Activated T-helper 17 cell treated with anti-CD3 and anti-CD28 coated beads, Interleukin-2, amount 50 U/mL, for 72 hours (primary cell): Measurements from ENCODE around the gene RMND1. TPM values are rescaled to one million over a fixed set of nuclear protein-coding genes. Genes with fewer than 3 reads are reported as not detected.

ENCODE experiments used
- ATAC-seq: fragments of 150-1000 bp; cut with Tn5 transposase; replicated peaks from 2 replicates; pipeline ENCODE4 v1.10.0; 2021; ENCODE audit warnings: mild to moderate bottlenecking, moderate library complexity
- H3K27ac Mint-ChIP-seq: one replicate; pipeline ENCODE4 v1.8.0; 2022; ENCODE audit warnings: mixed read lengths
- H3K27me3 Mint-ChIP-seq: one replicate; pipeline ENCODE4 v1.8.0; 2022; ENCODE audit warnings: mixed read lengths
- H3K36me3 Mint-ChIP-seq: one replicate; pipeline ENCODE4 v1.8.0; 2022; ENCODE audit warnings: low read depth, mild to moderate bottlenecking, mixed read lengths
- H3K4me1 Mint-ChIP-seq: one replicate; pipeline ENCODE4 v1.8.0; 2022; ENCODE audit warnings: mixed read lengths
- H3K4me3 Mint-ChIP-seq: one replicate; pipeline ENCODE4 v1.8.0; 2022; ENCODE audit warnings: mild to moderate bottlenecking, mixed read lengths
- H3K9me3 Mint-ChIP-seq: one replicate; pipeline ENCODE4 v1.8.0; 2022; ENCODE audit warnings: mixed read lengths
- total RNA-seq, 2 donors: library from RNA; stranded (reverse); gene quantifications; one replicate each; pipeline ENCODE4 v1.2.3, GENCODE V29; 2022

RMND1 gene, protein sequence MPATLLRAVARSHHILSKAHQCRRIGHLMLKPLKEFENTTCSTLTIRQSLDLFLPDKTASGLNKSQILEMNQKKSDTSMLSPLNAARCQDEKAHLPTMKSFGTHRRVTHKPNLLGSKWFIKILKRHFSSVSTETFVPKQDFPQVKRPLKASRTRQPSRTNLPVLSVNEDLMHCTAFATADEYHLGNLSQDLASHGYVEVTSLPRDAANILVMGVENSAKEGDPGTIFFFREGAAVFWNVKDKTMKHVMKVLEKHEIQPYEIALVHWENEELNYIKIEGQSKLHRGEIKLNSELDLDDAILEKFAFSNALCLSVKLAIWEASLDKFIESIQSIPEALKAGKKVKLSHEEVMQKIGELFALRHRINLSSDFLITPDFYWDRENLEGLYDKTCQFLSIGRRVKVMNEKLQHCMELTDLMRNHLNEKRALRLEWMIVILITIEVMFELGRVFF
- total RNA-seq: 10 to 100 TPM; 22.2 to 23.9 TPM

GRCh38 chr6:151451950-151452749, at the start of gene RMND1:
Gene RMND1, minus strand, starts transcription at chr6:151452126. Its CDS starts 6,315 bp downstream, at chr6:151445811.
- Mint-ChIP-seq H3K27me3 (no peaks in the 10 kb centered on the region), H3K27ac (peak within 1 kb of the TSS; percentile 97), H3K9me3 (no peaks in the 10 kb centered on the region), H3K4me1 (peaks cover 7% of the 10 kb centered on the region), H3K4me3 (peak within 1 kb of the TSS; percentile 99), H3K36me3 (peaks cover 17% of the 10 kb centered on the region)
- ATAC-seq: peak; percentile 98

- Mint-ChIP-seq H3K9me3 (no peaks in the 10 kb centered on the region), H3K36me3 (no peaks in the 10 kb centered on the region), H3K4me1 (peaks cover 7% of the 10 kb centered on the region), H3K27me3 (peaks cover 34% of the 10 kb centered on the region), H3K4me3 (no peak overlapping the region), H3K27ac (no peak overlapping the region)
- no peak for ATAC-seq
Measured at GRCh38 chr6:151499551-151499950, 47.6 kb upstream of the RMND1 start.

DNA sequence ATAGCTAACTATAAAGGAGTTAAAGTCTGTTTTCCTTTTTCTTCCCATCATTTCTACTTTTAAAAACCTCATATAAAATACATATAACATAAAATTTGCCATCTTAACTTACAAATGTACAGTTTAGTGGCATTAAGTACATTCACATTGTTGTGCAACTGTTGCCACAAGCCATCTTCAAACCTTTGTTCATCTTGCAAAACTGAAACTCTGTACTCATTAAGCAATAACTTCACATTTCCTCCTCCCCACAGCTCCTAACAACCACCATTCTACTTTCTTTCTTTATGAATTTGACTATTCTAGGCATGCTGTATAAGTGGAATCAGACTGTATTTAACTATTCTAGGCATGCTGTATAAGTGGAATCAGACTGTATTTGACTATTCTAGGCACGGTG, 46.4 kb upstream of the RMND1 start:
- H3K4me3 Mint-ChIP-seq: no peak overlapping the region
- ATAC-seq: peak; percentile 77
- H3K27me3 Mint-ChIP-seq: peaks cover 35% of the 10 kb centered on the region
- peaks cover 9% of the 10 kb centered on the region for H3K4me1 Mint-ChIP-seq
- H3K9me3 Mint-ChIP-seq: no peaks in the 10 kb centered on the region
- H3K27ac Mint-ChIP-seq: no peak overlapping the region
- no peaks in the 10 kb centered on the region for H3K36me3 Mint-ChIP-seq

DNA sequence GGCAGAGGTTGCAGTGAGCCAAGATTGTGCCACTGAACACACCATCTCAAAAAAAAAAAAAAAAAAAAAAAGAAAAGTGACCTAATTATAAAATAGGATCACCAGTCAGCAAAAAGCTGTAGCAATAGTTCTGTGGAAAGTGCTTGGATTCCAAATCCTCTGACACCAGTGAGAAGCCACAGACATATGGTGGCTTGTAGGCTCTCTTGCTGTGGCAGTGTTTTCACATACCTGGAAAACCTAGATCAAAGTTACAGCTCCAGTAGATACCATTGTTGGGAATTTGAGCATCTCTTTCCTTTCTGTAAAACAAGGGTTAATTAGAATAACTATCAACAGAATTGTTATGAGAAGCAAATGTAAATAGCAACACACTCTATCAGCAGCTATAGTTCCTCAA, 46.0 kb upstream of the RMND1 start:
- no peak for ATAC-seq
- H3K27me3 Mint-ChIP-seq: peaks cover 40% of the 10 kb centered on the region
- no peak overlapping the region for H3K27ac Mint-ChIP-seq
- H3K4me3 Mint-ChIP-seq: no peak overlapping the region
- no peaks in the 10 kb centered on the region for H3K9me3 Mint-ChIP-seq
- no peaks in the 10 kb centered on the region for H3K36me3 Mint-ChIP-seq
- H3K4me1 Mint-ChIP-seq: peaks cover 9% of the 10 kb centered on the region

DNA sequence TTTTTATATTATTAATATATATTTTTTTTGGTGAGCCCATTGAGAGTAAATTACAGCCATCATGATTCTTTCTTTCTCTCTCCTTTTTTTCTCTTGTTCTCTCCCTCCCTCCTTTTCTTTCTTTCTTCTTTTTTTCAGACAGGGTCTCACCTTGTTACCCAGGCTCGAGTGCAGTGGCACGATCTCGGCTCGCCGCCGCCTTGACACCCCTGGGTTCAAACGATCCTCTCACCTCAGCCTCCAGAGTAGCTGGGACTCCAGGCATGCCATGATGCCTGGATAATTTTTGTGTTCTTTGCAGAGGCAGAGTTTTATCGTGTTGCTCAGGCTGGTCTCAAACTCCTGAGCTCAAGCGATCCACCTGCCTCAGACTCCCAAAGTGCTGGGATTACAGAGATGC, 43.5 kb upstream of the RMND1 start:
- Mint-ChIP-seq H3K27ac (no peak overlapping the region), H3K4me1 (peaks cover 9% of the 10 kb centered on the region), H3K27me3 (peaks cover 46% of the 10 kb centered on the region), H3K4me3 (peak overlapping the region; percentile 73), H3K36me3 (no peaks in the 10 kb centered on the region), H3K9me3 (no peaks in the 10 kb centered on the region)
- ATAC-seq: no peak

GRCh38 chr6:151494936-151495320, 43.0 kb upstream of the RMND1 start:
- H3K9me3 Mint-ChIP-seq: no peaks in the 10 kb centered on the region
- H3K4me3 Mint-ChIP-seq: peak overlapping the region; percentile 73
- no peaks in the 10 kb centered on the region for H3K36me3 Mint-ChIP-seq
- peaks cover 43% of the 10 kb centered on the region for H3K27me3 Mint-ChIP-seq
- H3K27ac Mint-ChIP-seq: peak overlapping the region; percentile 30
- peaks cover 9% of the 10 kb centered on the region for H3K4me1 Mint-ChIP-seq
- ATAC-seq: no peak

DNA sequence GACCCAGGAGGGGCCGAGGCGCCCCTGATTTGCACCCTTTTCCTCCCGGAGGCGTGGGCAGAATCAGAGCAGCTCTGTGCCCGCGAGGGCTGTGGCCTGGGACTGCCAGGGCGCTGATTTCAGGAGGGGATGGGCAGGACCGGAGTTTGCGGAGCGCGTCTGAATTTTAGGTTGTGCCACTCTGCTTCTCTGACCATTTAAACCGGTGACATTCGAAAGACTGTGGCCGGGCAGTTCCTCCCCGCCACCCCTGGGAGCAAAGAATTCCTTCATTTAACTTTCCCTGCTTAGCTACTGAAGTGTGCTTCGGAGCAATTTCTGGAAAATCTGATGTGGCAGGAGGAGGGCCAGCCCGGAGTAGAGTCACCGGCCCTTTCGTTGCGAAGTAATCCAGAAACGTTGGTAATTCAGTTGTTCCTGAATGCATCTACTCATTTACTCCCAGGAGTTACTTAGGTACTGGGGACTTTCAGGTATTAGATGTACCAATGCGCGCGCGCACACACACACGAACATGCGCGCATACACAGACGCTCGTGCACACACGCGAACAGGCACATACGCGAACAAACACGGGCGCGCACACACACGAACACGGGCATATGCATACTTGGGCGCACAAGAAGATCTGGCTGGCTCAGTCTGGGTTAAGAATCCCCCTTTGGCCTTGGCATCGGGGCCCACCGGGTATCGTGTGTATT, 42.5 kb upstream of the RMND1 start:
- Mint-ChIP-seq H3K4me3 (peak overlapping the region; percentile 73), H3K27ac (peak overlapping the region; percentile 30), H3K9me3 (no peaks in the 10 kb centered on the region), H3K4me1 (peaks cover 9% of the 10 kb centered on the region), H3K27me3 (peaks cover 42% of the 10 kb centered on the region), H3K36me3 (no peaks in the 10 kb centered on the region)
- ATAC-seq: peak; percentile 56

GRCh38 chr6:151493804-151494234, 41.9 kb upstream of the RMND1 start, which contains the start of gene CCDC170:
Gene CCDC170, plus strand, starts transcription at chr6:151494017. Its CDS starts 112 bp downstream, at chr6:151494129.
- Mint-ChIP-seq H3K4me3 (peak within 1 kb of the TSS; percentile 73), H3K4me1 (peaks cover 9% of the 10 kb centered on the region), H3K27me3 (peaks cover 42% of the 10 kb centered on the region), H3K27ac (peak within 1 kb of the TSS; percentile 30), H3K9me3 (no peaks in the 10 kb centered on the region), H3K36me3 (no peaks in the 10 kb centered on the region)
- peak; percentile 36 for ATAC-seq

DNA sequence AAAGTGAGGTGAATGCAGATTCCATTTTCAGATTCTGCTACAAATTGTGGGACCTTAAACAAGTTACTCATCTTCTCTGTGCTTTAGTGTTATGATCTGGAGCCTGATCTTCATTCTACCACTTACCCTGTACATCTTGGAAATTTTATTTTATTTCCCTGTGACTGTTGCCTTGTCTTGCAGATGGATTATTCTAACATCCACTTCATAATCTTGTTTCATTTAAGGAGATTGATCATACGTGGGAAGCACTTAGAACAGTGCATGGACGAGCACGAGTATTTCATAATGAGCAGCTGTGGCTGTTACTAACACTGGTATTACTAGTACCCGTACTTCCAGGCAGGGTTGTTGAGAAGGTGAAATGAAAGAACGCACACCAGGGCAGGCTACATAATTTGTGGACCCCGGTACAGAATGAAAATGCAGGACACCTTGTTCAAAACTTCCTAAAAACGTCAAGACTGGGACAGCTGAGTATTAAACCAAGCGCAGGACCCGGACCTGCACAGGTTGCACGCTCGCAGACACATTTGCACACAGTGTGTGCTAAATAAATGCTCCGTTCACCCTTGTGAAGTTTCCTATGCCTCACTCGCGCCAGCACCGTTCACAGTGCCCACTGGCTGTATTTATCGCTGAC, 41.4 kb upstream of the RMND1 start:
- Mint-ChIP-seq H3K36me3 (no peaks in the 10 kb centered on the region), H3K27ac (no peak overlapping the region), H3K27me3 (peaks cover 42% of the 10 kb centered on the region), H3K4me3 (peak overlapping the region; percentile 13), H3K9me3 (no peaks in the 10 kb centered on the region), H3K4me1 (peaks cover 6% of the 10 kb centered on the region)
- no peak for ATAC-seq

DNA sequence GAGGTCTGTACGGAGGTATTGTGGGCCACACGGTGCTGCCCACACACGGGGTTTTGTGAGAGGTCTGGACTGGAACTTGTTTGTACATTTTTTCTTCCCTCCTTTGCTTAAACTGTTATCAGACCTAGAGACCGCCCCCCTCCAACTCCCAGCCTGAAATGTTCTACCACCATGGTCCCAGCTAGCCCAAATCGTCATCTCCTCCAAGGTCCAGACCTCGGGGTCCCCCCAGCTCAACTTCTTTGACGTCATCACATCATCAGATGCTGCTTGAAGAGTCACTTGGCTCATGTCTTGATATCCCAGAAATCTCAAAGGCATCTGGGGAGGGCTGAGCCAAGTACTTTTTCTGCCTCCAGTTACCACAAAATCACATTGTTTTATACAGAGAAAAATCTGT, 39.1 kb upstream of the RMND1 start:
- Mint-ChIP-seq H3K36me3 (no peaks in the 10 kb centered on the region), H3K27me3 (peaks cover 32% of the 10 kb centered on the region), H3K27ac (no peak overlapping the region), H3K9me3 (no peaks in the 10 kb centered on the region), H3K4me3 (no peak overlapping the region), H3K4me1 (peaks cover 6% of the 10 kb centered on the region)
- ATAC-seq: no peak

- H3K4me3 Mint-ChIP-seq: no peak overlapping the region
- no peak overlapping the region for H3K27ac Mint-ChIP-seq
- peaks cover 13% of the 10 kb centered on the region for H3K27me3 Mint-ChIP-seq
- peaks cover 4% of the 10 kb centered on the region for H3K9me3 Mint-ChIP-seq
- H3K4me1 Mint-ChIP-seq: peaks cover 6% of the 10 kb centered on the region
- H3K36me3 Mint-ChIP-seq: no peaks in the 10 kb centered on the region
- ATAC-seq: no peak
Measured at GRCh38 chr6:151488226-151488625, 36.3 kb upstream of the RMND1 start.

DNA sequence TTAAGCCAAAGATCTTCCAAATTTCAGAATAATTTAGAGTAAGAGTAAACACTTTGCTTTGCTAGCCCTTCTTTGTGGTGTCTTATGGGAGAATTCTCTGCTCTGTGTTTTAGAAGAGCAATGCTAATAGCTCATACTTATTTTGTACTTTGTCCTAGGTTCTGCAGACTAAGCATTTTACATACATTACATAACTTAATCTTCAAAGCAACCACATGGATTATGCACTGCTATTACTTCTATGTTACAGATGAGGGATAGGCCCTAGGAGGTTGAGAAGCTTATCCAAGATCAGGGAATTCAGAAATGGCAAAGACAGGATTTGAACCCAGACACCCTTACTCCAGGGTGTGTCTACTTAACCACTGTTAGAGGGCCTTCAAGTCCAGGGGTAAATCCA, 32.1 kb upstream of the RMND1 start:
- ATAC-seq: no peak
- Mint-ChIP-seq H3K27ac (peak overlapping the region; percentile 27), H3K9me3 (peaks cover 4% of the 10 kb centered on the region), H3K4me1 (peaks cover 17% of the 10 kb centered on the region), H3K4me3 (no peak overlapping the region), H3K36me3 (no peaks in the 10 kb centered on the region), H3K27me3 (no peaks in the 10 kb centered on the region)

DNA sequence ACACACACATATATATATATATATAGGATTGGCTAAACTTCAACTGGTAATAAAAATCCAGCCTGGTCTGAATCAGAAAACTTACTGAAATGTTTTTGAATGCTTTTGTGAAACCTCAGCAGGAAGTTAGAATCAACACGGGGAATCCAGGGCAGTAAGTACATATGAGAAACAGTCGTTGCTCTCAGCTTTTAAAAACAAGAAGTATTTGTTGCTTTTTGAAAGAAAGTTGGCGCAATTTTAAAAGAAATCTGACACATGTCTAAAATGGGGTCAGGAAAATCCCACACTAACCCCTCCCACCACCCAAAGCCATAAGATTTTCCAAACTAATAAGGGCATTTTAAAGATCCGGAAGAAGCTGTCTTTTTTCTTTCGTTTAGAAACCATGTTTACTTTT, 30.4 kb upstream of the RMND1 start:
- Mint-ChIP-seq H3K4me3 (peak overlapping the region; percentile 83), H3K9me3 (peaks cover 4% of the 10 kb centered on the region), H3K4me1 (peaks cover 17% of the 10 kb centered on the region), H3K27ac (peak overlapping the region; percentile 94), H3K36me3 (no peaks in the 10 kb centered on the region), H3K27me3 (no peaks in the 10 kb centered on the region)
- peak; percentile 55 for ATAC-seq

- Mint-ChIP-seq H3K27ac (peak overlapping the region; percentile 94), H3K27me3 (no peaks in the 10 kb centered on the region), H3K36me3 (no peaks in the 10 kb centered on the region), H3K4me1 (peaks cover 17% of the 10 kb centered on the region), H3K9me3 (peaks cover 4% of the 10 kb centered on the region), H3K4me3 (peak overlapping the region; percentile 83)
- ATAC-seq: no peak
Measured at GRCh38 chr6:151481786-151482185, 29.9 kb upstream of the RMND1 start.
